Posterior vena cava (tissue), 2 donors: ENCODE measurements around the gene SPAG16. TPM values are rescaled to one million over a fixed set of nuclear protein-coding genes. Genes with fewer than 3 reads are reported as not detected.
"Not testable (repeated sequence)": the region's sequence is repeated elsewhere in the genome, so short reads cannot be mapped to it uniquely, and the experiment has no call there.

Experiments used
- DNase-seq: peaks from one replicate; pipeline ENCODE4 v3.0.0-alpha.2; 2020; ENCODE audit warnings: low spot score
- intact Hi-C, 2 donors: fragments of 100-400 bp; cut with DNase I; formaldehyde crosslinking; loops; one replicate each; pipeline versions ENCODE4 v1.14.1 to v1.14.2; 2022 to 2023
- total RNA-seq, 2 donors: library from RNA; stranded (reverse); fragmentation: NEBNext Ultra II Directional; extraction: Animal tissue kit (Norgen Biotek cat#: 25700); gene quantifications; one replicate each; pipeline ENCODE4 v1.2.1, GENCODE V29; 2021
- donor health status: DM: yes; HTN: yes; CAD: no.
- donor health status: DM: yes; HTN: yes; CAD: no.

Gene SPAG16
- total RNA-seq, 2 donors from 2014 or later = 23.0 to 28.8 TPM

- intact Hi-C loops = no loop called here
- DNase-seq = no peak
Measured at GRCh38 chr2:214019973-214020345, 735.7 kb downstream of the SPAG16 start.

DNA sequence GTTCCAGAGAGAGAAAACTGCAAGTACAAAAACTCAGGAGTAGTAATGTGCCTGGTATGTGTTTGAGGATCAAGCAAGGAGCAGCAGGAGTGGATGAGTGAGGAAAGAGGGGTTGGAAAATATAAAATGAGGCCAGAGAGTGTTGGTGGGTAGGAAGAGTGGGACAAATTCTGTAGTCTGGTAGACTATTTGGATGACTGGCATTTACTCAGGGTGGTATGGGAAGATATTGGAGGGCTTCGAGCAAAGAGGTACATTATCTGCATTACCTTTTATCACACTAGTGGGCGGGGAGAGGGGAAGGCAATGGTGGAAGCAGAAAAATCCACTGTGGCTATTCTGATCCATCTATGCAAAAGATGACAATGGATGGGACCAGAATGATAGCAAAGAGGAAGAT is 744.9 kb downstream of the SPAG16 start:
- intact Hi-C loops = no loop called here
- DNase-seq = no peak

- DNase-seq = no peak
- intact Hi-C loops = no loop called here
Measured at GRCh38 chr2:214031566-214031965, 747.3 kb downstream of the SPAG16 start.

- DNase-seq = peak; percentile 56
- intact Hi-C loops = no loop called here
Measured at GRCh38 chr2:214034417-214034816, 750.2 kb downstream of the SPAG16 start.

- intact Hi-C loops = no loop called here
Measured at GRCh38 chr2:214035091-214035852, 751.0 kb downstream of the SPAG16 start.

GRCh38 chr2:214035921-214036320 is 751.7 kb downstream of the SPAG16 start:
- intact Hi-C loops = no loop called here
- no peak for DNase-seq

More at GRCh38 chr2:214035091-214035852, 751.0 kb downstream of the SPAG16 start:
- DNase-seq = peak; percentile 72

DNA sequence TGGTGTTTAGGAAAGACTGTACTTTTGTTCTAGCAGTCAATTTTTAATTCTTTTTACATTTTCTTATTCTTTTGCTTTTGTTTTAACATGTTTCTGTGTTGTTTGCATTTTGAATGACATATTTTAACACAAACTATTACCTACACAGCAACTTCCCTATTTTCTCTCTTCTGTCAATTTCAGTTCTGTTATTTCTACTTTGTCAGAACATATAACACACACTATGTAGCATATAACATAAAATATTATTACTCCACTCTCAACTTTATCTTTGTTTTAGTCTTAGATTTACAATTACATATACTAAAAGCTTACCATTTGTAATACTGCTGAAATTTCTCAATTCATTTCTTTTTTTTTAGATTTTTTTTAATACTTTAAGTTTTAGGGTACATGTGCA is 753.9 kb downstream of the SPAG16 start:
- intact Hi-C loops = no loop called here
- DNase-seq = no peak

GRCh38 chr2:214050731-214051130 is 766.5 kb downstream of the SPAG16 start:
- DNase-seq = no peak
- intact Hi-C loops = no loop called here

DNA sequence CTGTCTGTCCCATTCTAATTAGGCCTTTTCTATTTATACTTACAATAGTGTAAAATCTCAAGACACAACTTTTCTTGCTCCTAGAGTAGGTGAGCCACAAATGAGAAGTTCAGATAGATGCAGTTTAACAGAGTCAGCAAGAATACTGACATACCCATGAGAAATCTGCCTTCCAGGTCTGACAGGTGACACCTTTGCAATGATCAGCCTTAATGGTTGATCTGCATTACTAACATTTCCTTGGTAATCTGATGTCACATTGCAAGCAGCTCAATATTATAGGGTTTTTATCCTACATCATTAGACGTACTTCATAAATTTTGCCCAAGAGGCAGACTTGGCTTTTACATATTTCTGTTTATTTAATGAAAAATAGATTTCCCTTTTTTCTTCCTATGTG is 767.3 kb downstream of the SPAG16 start:
- intact Hi-C loops = no loop called here
- DNase-seq = no peak

GRCh38 chr2:214052235-214052634 is 768.0 kb downstream of the SPAG16 start:
- no peak for DNase-seq
- intact Hi-C loops = no loop called here

DNA sequence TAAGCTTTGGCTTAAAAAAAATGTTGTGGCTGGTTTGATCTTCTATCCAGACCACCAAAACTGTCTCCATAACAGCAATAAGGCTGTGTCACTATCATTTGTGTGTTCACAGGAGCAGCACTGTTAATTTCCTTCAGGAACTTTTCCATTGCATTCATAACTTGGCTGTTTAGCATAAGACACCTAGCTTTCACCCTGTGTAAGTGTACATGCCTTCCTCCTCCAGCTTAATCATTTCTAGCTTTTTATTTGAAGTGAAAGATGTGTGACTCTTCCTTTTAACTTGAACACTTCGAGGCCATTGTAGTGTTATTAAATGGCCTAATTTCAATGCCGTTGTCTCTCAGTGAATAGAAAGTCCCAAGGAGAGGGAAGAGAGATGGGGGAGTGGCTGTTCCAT is 773.7 kb downstream of the SPAG16 start:
- intact Hi-C loops = no loop called here
- no peak for DNase-seq

DNA sequence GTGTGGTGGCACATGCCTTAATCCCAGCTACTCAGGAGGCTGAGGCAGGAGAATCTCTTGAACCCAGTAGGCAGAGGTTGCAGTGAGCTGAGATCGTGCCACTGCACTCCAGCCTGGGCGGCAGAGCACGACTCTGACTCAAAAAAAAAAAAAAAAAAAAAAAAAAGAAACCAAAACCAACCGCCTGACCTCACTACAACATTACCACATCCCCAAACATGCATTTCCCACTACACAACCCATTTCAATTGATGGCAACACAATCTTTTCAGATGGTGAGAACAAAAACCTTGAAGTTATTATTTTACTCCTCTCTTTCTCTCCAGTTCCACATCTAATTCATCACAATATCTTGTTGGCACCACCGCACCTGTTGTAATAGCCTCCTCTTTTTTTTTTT is 778.0 kb downstream of the SPAG16 start:
- not testable (repeated sequence) for DNase-seq

GRCh38 chr2:214064471-214064870 is 780.2 kb downstream of the SPAG16 start:
- no peak for DNase-seq
- intact Hi-C loops = no loop called here

More for the DNA sequence above, 778.0 kb downstream of the SPAG16 start:
- intact Hi-C loops = not testable (repeated sequence)

DNA sequence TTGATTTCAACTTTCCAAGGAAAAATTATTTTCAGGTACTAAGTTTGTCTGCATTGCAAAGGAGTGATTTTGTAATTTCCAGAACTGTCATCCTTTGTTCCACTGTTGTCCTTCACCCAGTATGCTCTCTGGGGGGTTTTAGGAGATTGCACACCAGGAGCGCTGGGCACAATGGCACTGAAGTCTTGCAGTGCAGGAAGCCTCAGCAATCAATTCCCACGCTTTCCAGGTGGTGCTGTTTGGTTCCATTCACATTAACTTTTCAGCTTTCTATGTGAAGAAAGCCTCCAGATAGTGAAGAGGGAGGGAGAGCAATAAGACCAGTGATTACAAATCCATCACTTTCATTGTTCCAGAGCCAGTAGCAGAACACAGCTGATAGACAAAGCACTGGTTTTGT is 782.6 kb downstream of the SPAG16 start:
- intact Hi-C loops = no loop called here
- DNase-seq = no peak

- DNase-seq = no peak
- intact Hi-C loops = no loop called here
Measured at GRCh38 chr2:214069254-214069653, 785.0 kb downstream of the SPAG16 start.

- no peak for DNase-seq
- intact Hi-C loops = no loop called here
Measured at GRCh38 chr2:214075456-214075855, 791.2 kb downstream of the SPAG16 start.

DNA sequence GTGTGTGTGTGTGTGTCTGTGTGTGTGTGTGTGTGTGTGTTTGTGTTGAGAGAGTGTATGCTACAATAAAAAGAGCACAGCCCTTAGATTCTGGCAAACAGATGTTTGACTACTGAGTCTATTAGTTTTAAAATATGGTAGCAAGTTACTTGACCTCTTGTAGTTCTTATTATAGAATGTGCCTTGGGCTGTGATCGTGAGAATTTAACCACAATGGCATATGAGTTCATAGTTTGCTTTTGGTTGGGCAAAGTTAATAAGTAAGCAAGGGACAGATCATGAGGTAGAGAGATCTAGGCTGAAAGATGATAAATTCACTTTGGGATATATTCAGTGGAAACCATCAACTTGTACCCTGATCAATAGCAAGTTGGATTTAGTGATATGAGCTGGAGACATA is 792.3 kb downstream of the SPAG16 start:
- DNase-seq = no peak
- intact Hi-C loops = no loop called here

- intact Hi-C loops = no loop called here
- no peak for DNase-seq
Measured at GRCh38 chr2:214077727-214078126, 793.5 kb downstream of the SPAG16 start.

DNA sequence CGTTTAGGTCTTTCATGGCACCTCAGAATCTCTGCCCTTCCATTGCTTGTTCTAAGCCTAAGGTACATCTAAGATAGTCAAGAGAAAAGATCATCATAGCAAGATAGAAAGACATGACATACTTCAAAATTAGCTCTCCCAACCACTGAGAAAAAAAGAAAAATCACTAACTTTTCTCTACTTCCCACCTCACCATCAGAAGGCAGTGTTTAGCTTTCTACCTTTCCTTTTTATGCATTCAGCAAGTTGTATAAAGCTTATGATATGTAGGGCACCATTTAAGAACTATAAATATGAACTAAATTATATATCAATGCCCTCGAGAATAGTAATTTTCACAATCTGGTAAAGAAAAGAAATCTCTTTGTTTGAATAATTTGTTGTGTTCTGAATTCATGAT is 794.8 kb downstream of the SPAG16 start:
- intact Hi-C loops = no loop called here
- DNase-seq = no peak

DNA sequence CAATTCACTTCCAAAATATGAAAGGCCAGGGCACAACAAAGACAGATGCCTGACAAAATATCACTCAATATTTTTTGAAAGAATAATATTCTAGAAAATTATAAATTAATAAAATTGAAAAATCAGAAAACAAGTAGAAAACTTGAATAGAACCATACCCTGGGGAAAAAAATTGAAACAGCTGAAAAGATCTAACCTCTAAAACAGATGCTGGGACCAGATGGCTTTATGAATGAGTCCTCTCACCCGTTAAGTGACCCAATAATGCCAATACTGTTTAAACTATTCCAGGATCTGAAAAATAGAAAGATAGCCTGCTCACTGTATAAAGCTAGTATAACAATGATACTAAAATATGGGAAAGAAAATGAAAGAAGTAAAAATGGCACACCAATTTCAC is 804.3 kb downstream of the SPAG16 start:
- no peak for DNase-seq
- intact Hi-C loops = no loop called here

GRCh38 chr2:214096208-214096715 is 812.0 kb downstream of the SPAG16 start:
- intact Hi-C loops = no loop called here

More at GRCh38 chr2:214096208-214096715, 812.0 kb downstream of the SPAG16 start:
- DNase-seq = no peak
